NOMO-1 treated with dmso at 0.1 percent for 144 hours (cell line): ENCODE results near the gene CGB3.

Source experiments
- DNase-seq: peaks from one replicate; lab custom pipeline; 2025; ENCODE audit not compliant: unreplicated experiment; lab: John Stamatoyannopoulos, UW

The CGB3 gene

DNA sequence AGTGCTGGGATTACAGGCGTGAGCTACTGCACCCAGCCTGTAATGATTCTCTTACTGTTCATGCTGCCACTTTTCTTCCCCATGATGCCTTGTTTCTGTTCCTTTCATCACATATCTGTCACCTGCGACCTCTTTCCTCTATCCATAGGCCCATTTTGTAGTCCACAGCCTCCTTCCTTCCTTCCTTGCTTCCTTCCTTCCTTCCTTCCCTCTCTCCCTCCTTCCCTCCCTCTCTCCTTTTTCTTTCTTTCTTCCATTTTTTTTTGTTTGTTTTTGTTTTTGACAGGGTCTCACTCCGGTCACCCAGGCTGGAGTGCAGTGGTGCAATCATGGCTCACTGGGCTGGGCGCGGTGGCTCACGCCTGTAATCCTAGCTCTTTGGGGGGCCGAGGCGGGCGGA lies 35.3 kb downstream of the CGB3 start:
- DNase-seq = no peak

DNA sequence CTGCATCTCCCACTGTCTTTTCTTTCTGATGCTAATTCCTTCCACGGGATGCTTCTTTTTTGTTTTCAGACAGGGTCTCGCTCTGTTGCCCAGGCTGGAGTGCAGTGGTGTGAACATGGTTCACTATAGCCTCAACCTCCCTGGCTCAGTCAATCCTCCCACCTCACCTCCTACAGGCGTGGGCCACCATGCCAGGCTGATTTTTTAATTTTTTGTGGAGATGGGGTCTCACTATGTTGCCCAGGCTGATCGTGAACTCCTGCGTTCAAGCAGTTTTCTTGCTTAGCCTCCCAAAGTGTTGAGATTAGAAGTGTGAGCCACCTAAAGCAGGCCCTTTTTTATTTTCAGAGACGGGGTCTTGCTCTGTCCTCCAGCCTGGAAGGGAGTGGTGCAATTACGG lies 35.8 kb downstream of the CGB3 start:
- no peak for DNase-seq

DNA sequence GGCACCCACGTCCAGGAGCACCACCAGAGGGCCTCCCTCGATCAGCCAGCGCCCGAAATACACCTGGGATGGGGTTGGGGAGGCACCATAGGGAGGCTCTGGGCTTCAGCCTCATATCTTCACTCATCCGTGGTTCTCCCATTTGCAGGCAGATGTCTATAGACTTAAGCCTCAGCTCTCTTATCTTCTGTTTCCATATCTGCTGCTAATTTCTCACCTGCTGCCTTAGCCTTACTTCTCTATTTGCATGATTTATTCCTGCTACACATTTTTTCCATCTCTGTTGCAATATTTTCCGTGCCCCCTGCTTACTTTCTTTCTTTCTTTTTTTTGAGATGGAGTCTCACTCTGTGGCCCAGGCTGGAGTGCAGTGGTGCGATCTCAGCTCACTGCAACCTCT lies 36.8 kb downstream of the CGB3 start:
- DNase-seq = no peak

DNA sequence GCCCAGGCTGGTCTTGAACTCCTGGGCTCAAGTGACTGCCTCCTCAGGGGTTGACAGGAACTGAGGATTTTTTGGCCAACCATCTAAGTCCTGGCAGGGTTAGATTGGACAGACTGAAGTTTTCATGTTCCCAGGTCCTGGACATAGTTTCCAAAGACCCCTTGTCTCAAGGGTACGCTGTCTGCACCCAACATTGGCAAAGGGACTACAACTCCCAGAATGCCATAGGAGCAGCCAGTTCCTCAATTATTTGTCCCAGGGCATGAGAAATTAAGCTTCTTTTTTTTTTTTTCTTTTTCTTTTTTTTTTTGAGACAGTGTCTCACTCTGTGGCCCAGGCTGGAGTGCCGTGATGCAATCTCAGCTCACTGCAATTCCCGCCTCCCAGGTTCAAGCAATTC lies 37.9 kb downstream of the CGB3 start:
- no peak for DNase-seq

DNA sequence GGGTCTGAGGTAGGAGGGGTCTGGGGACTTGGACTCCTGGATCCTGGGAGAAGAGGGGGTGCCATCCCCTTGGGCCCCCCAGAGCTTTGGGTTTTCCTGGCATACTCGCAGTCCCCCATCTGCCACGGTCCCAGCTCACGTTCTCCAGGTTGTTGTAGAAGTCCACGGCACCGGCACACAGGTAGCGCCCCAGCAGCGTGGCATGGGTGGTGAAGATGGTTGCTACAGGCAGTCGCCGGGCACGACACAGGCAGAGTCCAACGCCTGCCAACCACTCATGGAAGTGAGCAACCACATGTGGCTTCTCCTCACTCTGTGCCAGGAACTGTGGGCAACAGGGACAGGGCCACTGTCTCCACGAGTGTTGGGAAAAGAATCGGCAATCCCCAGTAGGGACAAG lies 38.4 kb downstream of the CGB3 start:
- DNase-seq = no peak

DNA sequence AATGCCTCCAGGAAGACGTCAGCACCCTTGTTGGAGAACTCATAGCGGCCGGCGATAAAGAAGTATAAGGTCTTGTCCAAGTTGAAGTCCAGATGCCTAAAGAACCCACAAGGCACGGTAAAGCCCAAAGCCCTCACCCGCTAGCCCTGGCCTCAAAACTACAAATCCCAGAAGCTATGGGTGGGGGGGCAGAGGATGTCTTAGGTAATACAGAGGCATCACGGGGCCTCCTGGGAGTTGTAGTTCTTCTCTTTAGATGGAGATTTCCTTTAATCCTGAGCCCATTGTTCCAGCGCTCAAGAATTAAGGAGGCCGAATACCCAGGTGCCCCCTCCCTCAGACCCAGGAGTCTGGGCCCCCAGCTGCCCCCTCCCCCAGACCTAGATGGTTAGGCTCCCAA lies 41.9 kb downstream of the CGB3 start:
- DNase-seq = no peak

DNA sequence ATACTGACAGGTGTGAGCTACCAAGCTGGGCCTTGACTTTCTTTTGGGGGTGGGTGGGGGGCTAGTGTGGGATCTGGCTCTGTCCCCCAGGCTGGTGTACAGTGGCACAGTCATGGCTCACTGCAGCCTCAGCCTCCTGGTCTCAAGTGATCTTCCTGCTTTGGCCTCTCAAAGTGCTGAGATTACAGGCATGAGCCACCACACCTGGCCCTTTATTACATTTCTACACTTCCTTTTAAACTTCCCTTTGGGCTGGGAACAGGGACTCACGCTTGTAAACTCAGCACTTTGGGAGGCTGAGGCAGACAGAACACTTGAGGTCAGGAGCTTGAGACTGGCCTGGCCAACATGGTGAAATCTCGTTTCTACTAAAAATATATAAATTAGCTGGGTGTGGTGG lies 47.1 kb downstream of the CGB3 start:
- DNase-seq = no peak

DNA sequence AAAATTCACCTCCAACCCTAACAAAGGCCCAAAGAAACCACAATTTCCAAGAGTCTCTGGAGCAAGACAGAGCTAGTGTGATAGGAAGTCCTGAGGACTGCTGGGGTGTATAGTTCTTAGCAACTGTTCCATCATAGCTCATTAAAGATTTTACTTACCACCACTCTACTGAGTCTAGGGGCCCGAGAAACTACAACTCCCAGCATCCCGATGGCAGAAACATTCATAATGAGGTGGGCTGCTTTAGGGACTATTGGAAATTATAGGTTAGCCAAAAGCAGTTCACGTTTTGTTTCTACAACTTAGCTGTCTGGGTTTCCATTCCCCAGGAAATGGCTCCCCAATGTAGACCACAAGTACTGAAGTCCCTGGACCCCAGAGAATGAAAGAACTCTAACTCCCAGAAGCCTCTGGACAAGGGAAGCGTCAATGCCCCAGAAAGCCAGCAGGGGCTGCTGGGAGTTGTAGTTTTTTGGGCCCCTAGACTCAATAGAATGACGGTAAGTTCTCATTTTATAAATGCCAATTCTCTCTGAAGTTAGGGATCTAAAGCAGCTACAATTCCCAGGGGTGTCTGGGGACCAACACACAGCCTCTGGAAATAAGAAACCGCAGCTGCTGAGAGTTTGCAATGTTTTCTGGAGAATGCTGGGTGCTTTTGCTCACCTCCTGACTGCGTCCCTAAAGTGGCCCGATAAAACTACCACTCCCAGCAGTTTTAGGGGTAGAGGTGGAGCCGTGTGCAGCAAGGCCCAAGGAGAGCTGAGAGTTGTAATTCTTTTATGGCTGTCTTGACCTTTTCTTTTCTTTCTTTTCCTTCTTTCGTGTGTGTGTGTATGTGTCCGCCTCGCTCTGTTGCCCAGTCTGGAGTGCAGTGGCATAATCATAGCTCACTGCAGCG lies 47.9 kb downstream of the CGB3 start:
- DNase-seq = no peak
